A673 (cell line): ENCODE results near the gene ADGRL3.

Experiments
- CTCF ChIP-seq: fragments of 300-800, 200-600 bp; sonication (generic); conservative IDR thresholded peaks from 2 replicates; pipeline ENCODE4 v1.5.1; 2017; ENCODE audit warnings: low read depth, mild to moderate bottlenecking, antibody characterized with exemption, low read length, moderate library complexity, mixed read lengths
- EZH2 ChIP-seq: fragments of 200-600 bp; sonication (generic); IDR thresholded peaks from 2 replicates; pipeline ENCODE4 v1.6.1; 2017; ENCODE audit warnings: borderline replicate concordance, low read depth, mild to moderate bottlenecking, mixed read lengths, antibody characterized with exemption, low read length; ENCODE audit not compliant: poor library complexity, severe bottlenecking

DNA sequence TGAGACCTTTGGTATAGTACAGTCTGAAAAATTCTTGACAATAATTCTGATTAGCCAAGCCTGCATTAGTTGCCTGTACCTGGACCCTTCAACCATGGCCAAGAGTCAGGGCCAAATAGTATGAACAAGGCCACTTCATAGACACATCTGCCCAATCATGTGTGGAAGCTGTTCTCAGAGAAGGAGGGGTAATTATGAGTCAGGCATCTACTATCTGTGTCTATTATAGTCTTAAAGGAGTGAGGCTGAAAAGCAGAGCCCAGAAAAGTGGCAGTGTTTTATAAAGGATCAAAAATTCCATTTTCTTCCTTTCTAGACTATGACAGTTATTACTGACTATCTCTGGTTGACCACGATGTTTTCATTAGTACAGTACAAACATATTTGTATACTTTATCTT lies 5.0 kb upstream of the ADGRL3 start:
- TF ChIP-seq CTCF: no peak
- TF ChIP-seq EZH2: no peak
